Measurements from ENCODE around the gene C1orf141. TPM values are rescaled to one million over a fixed set of nuclear protein-coding genes. Genes with fewer than 3 reads are reported as not detected.

Gene C1orf141
- total RNA-seq, 1 donor from 2014 or later = not detected

- Histone ChIP-seq H3K36me3 (ENCODE audit: control insufficient read depth, insufficient read depth, low read length) (no peaks in the 10 kb centered on the region), H3K27me3 (ENCODE audit: control insufficient read depth, insufficient read depth, low read length) (no peaks in the 10 kb centered on the region), H3K4me3 (ENCODE audit: low read depth, low read length) (no peak overlapping the region)
- DNase-seq (ENCODE audit: low read depth) = no peak
- TF ChIP-seq, protein P1, sequence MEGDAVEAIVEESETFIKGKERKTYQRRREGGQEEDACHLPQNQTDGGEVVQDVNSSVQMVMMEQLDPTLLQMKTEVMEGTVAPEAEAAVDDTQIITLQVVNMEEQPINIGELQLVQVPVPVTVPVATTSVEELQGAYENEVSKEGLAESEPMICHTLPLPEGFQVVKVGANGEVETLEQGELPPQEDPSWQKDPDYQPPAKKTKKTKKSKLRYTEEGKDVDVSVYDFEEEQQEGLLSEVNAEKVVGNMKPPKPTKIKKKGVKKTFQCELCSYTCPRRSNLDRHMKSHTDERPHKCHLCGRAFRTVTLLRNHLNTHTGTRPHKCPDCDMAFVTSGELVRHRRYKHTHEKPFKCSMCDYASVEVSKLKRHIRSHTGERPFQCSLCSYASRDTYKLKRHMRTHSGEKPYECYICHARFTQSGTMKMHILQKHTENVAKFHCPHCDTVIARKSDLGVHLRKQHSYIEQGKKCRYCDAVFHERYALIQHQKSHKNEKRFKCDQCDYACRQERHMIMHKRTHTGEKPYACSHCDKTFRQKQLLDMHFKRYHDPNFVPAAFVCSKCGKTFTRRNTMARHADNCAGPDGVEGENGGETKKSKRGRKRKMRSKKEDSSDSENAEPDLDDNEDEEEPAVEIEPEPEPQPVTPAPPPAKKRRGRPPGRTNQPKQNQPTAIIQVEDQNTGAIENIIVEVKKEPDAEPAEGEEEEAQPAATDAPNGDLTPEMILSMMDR (IDR thresholded peaks at IDR 0.05; ENCODE audit: insufficient read depth, low read length, poor library complexity, severe bottlenecking) = no peak
These were observed 31.2 kb downstream of the C1orf141 start for GRCh38 chr1:67103548-67103947.

- Histone ChIP-seq H3K4me3 (ENCODE audit: low read depth, low read length) (no peak overlapping the region), H3K27me3 (ENCODE audit: control insufficient read depth, insufficient read depth, low read length) (no peaks in the 10 kb centered on the region), H3K36me3 (ENCODE audit: control insufficient read depth, insufficient read depth, low read length) (no peaks in the 10 kb centered on the region)
- no peak for DNase-seq (ENCODE audit: low read depth)
- TF ChIP-seq, protein P1 (IDR thresholded peaks at IDR 0.05; ENCODE audit: insufficient read depth, low read length, poor library complexity, severe bottlenecking) = no peak
These were observed 33.9 kb downstream of the C1orf141 start for GRCh38 chr1:67100833-67101232.

- DNase-seq (ENCODE audit: low read depth) = no peak
- Histone ChIP-seq H3K27me3 (ENCODE audit: control insufficient read depth, insufficient read depth, low read length) (no peaks in the 10 kb centered on the region), H3K36me3 (ENCODE audit: control insufficient read depth, insufficient read depth, low read length) (no peaks in the 10 kb centered on the region), H3K4me3 (ENCODE audit: low read depth, low read length) (no peak overlapping the region)
- TF ChIP-seq, protein P1 (IDR thresholded peaks at IDR 0.05; ENCODE audit: insufficient read depth, low read length, poor library complexity, severe bottlenecking) = no peak
These were observed 37.5 kb downstream of the C1orf141 start for GRCh38 chr1:67097305-67097704.

DNA sequence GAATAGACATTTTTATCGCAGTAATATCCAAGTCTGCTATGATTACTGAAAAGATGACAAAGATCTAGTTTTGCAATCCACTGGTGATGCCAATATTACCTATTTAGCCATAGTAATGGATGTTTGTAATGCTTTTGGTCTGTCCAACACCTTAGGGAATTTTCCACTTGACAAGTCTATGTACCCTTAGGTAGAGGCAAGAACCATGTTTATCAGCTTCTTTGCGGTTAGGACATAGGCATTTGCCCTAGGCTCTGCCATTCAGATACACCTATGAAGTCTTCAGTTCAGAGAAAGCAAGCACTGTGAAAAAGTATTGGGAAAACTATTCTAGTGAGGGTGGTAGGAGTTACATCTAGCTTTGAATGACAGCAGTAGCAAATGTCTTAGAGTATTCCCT lies 40.6 kb downstream of the C1orf141 start:
- TF ChIP-seq, protein P1 (IDR thresholded peaks at IDR 0.05; ENCODE audit: insufficient read depth, low read length, poor library complexity, severe bottlenecking) = no peak
- Histone ChIP-seq H3K27me3 (ENCODE audit: control insufficient read depth, insufficient read depth, low read length) (no peaks in the 10 kb centered on the region), H3K4me3 (ENCODE audit: low read depth, low read length) (no peak overlapping the region), H3K36me3 (ENCODE audit: control insufficient read depth, insufficient read depth, low read length) (no peaks in the 10 kb centered on the region)
- no peak for DNase-seq (ENCODE audit: low read depth)

DNA sequence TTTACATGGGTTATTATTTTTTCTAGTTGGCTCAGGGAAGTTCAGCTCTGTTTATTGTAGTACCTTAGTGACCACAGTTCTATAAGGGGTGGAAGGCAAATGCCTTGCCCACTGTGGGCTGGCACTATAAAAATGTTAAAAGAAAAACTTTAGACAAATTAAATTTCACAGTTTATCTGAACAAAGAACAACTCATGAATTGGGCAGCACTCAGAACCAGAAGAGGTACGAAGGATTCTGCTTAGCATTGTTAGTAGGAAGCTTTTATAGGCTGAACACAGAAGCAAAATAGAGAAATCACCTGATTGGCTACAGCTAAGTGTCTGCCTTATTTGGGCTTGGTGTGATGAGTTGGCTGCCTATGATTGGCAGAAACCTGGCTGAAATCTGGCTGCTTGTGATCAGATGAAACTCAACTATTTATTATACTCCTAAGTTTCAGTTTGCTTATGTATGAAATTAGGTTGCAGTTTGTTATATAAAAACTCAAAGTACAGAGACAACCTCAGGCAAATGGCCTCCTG lies 45.0 kb downstream of the C1orf141 start:
- no peak for DNase-seq (ENCODE audit: low read depth)
- TF ChIP-seq, protein P1 (IDR thresholded peaks at IDR 0.05; ENCODE audit: insufficient read depth, low read length, poor library complexity, severe bottlenecking) = no peak
- Histone ChIP-seq H3K27me3 (ENCODE audit: control insufficient read depth, insufficient read depth, low read length) (no peaks in the 10 kb centered on the region), H3K36me3 (ENCODE audit: control insufficient read depth, insufficient read depth, low read length) (no peaks in the 10 kb centered on the region), H3K4me3 (ENCODE audit: low read depth, low read length) (no peak overlapping the region)

- DNase-seq (ENCODE audit: low read depth) = no peak
- TF ChIP-seq, protein P1 (IDR thresholded peaks at IDR 0.05; ENCODE audit: insufficient read depth, low read length, poor library complexity, severe bottlenecking) = no peak
- H3K27me3 ChIP-seq (ENCODE audit: control insufficient read depth, insufficient read depth, low read length) = no peaks in the 10 kb centered on the region
These were observed 46.3 kb downstream of the C1orf141 start for GRCh38 chr1:67088440-67088839.

More at GRCh38 chr1:67088440-67088839, 46.3 kb downstream of the C1orf141 start:
- Histone ChIP-seq H3K36me3 (ENCODE audit: control insufficient read depth, insufficient read depth, low read length) (no peaks in the 10 kb centered on the region), H3K4me3 (ENCODE audit: low read depth, low read length) (no peak overlapping the region)
